Upper lobe of left lung (tissue), 4 donors: ENCODE data around the gene ITM2C.

Experiments
- CTCF ChIP-seq, 6 experiments: fragments of 450-650 bp in 4 of 6; fragments of 200-600 bp in 2 of 6; sonication (generic) in 2 of 6; IDR thresholded peaks; one replicate each; pipeline ENCODE4 v1.5.1; 2016 to 2019; ENCODE audit warnings: antibody characterized with exemption in 6 of 6
- EP300 ChIP-seq, 4 donors: sonication (generic); formaldehyde crosslinking; IDR thresholded peaks; one replicate each; pipeline ENCODE4 v1.5.1; 2017; ENCODE audit warnings: antibody characterized with exemption in 4 of 4, control low read depth in 2 of 4
- POLR2A ChIP-seq, 4 donors: fragments of 450-650 bp; IDR thresholded peaks; one replicate each; pipeline ENCODE4 v1.5.1; 2016 to 2017; ENCODE audit warnings: antibody characterized with exemption in 4 of 4, mild to moderate bottlenecking in 2 of 4

GRCh38 chr2:230879271-230879882 is 14.6 kb downstream of the ITM2C start:
- no peak for TF ChIP-seq CTCF (IDR thresholded peaks at IDR 0.05)
- no peak for TF ChIP-seq POLR2A (IDR thresholded peaks at IDR 0.05)
- TF ChIP-seq EP300 (IDR thresholded peaks at IDR 0.05) = no peak
